ENCODE data around the gene CCDC89. TPM values are rescaled to one million over a fixed set of nuclear protein-coding genes. Genes with fewer than 3 reads are reported as not detected.

CCDC89 gene
- total and polyA plus RNA-seq, 10 of the 15 experiments (the other 5 are each of a cell fraction or from before 2014, with no cell fraction given): 0.11 to 0.15 TPM; not detected in 8

- no peak for TF ChIP-seq ZBTB33 (IDR thresholded peaks at IDR 0.05)
- TF ChIP-seq SUZ12 (IDR thresholded peaks at IDR 0.05; ENCODE audit: unreplicated experiment): no peak
- TF ChIP-seq ZNF207 (IDR thresholded peaks at IDR 0.05; ENCODE audit: borderline replicate concordance): no peak
- no peak for TF ChIP-seq SIX5 (IDR thresholded peaks at IDR 0.05; ENCODE audit: low read depth, low read length, severe bottlenecking)
- TF ChIP-seq ZNF687 (IDR thresholded peaks at IDR 0.05): no peak
- TF ChIP-seq MYB (IDR thresholded peaks at IDR 0.05; ENCODE audit: borderline replicate concordance, low read depth, low read length): no peak
Observed at GRCh38 chr11:85634747-85635146, 51.2 kb downstream of the CCDC89 start (continued).

Other genes starting within 250 kb of the CCDC89 start
- 0.51 and 0.54 TPM in 2 replicates for gene DLG2, start 58.9 kb downstream of the CCDC89 start, total RNA-seq (2014; rRNA removed)
- gene DLG2, start 58.9 kb downstream of the CCDC89 start, total RNA-seq (2014; rRNA removed; fragmentation: Illumina TruSeq; extraction: Trizol): 0.88 and 0.98 TPM in 2 replicates
- gene DLG2, start 58.9 kb downstream of the CCDC89 start, total RNA-seq (2021): 0.38 and 1.0 TPM in 2 replicates
- gene DLG2, start 58.9 kb downstream of the CCDC89 start, polyA plus RNA-seq (2011; rRNA removed): 0.98 and 1.6 TPM in 2 replicates
- 0.37 and 0.49 TPM in 2 replicates for gene DLG2, start 58.9 kb downstream of the CCDC89 start, polyA plus RNA-seq (2014; fragmentation: Illumina TruSeq; extraction: Trizol)
- under 1 TPM; 0.09 to 0.29 TPM for gene DLG2, start 58.9 kb downstream of the CCDC89 start, polyA plus RNA-seq (2014; fragmentation: Nextera tagmentation; extraction: Ambion mirVana)
- 0.23 and 0.33 TPM in 2 replicates for gene DLG2, start 58.9 kb downstream of the CCDC89 start, polyA plus RNA-seq (2014; rRNA removed)
- gene DLG2, start 58.9 kb downstream of the CCDC89 start, polyA plus RNA-seq (2016; fragmentation: Nextera tagmentation; extraction: Ambion mirVana): under 1 TPM; 0.09 to 0.21 TPM
- 48.3 and 55.0 TPM in 2 replicates for gene TMEM126B, start 57.6 kb downstream of the CCDC89 start, total RNA-seq (2014; rRNA removed)
- gene TMEM126B, start 57.6 kb downstream of the CCDC89 start, total RNA-seq (2014; rRNA removed; fragmentation: Illumina TruSeq; extraction: Trizol): 56.1 and 61.1 TPM in 2 replicates
- 36.5 and 36.9 TPM in 2 replicates for gene TMEM126B, start 57.6 kb downstream of the CCDC89 start, total RNA-seq (2021)
- gene TMEM126B, start 57.6 kb downstream of the CCDC89 start, polyA plus RNA-seq (2011; rRNA removed): 80.1 and 124 TPM in 2 replicates
- gene TMEM126B, start 57.6 kb downstream of the CCDC89 start, polyA plus RNA-seq (2014; fragmentation: Illumina TruSeq; extraction: Trizol): 66.6 and 109 TPM in 2 replicates
- 100 to 1,000 TPM in 1 of 2 experiments, 10 to 100 TPM in 1; 83.8 to 117 TPM for gene TMEM126B, start 57.6 kb downstream of the CCDC89 start, polyA plus RNA-seq (2014; fragmentation: Nextera tagmentation; extraction: Ambion mirVana)
- gene TMEM126B, start 57.6 kb downstream of the CCDC89 start, polyA plus RNA-seq (2014; rRNA removed): 47.0 and 65.5 TPM in 2 replicates
- 10 to 100 TPM; 74.0 to 77.1 TPM for gene TMEM126B, start 57.6 kb downstream of the CCDC89 start, polyA plus RNA-seq (2016; fragmentation: Nextera tagmentation; extraction: Ambion mirVana)
- gene TMEM126A, start 38.2 kb downstream of the CCDC89 start, total RNA-seq (2014; rRNA removed): 38.6 and 49.6 TPM in 2 replicates
- gene TMEM126A, start 38.2 kb downstream of the CCDC89 start, total RNA-seq (2014; rRNA removed; fragmentation: Illumina TruSeq; extraction: Trizol): 56.7 and 57.9 TPM in 2 replicates
- gene TMEM126A, start 38.2 kb downstream of the CCDC89 start, total RNA-seq (2021): 40.3 and 41.5 TPM in 2 replicates
- 85.0 and 104 TPM in 2 replicates for gene TMEM126A, start 38.2 kb downstream of the CCDC89 start, polyA plus RNA-seq (2011; rRNA removed)
- 58.4 and 59.8 TPM in 2 replicates for gene TMEM126A, start 38.2 kb downstream of the CCDC89 start, polyA plus RNA-seq (2014; fragmentation: Illumina TruSeq; extraction: Trizol)
- 100 to 1,000 TPM; 184 to 208 TPM for gene TMEM126A, start 38.2 kb downstream of the CCDC89 start, polyA plus RNA-seq (2014; fragmentation: Nextera tagmentation; extraction: Ambion mirVana)
- gene TMEM126A, start 38.2 kb downstream of the CCDC89 start, polyA plus RNA-seq (2014; rRNA removed): 41.0 and 53.3 TPM in 2 replicates
- gene TMEM126A, start 38.2 kb downstream of the CCDC89 start, polyA plus RNA-seq (2016; fragmentation: Nextera tagmentation; extraction: Ambion mirVana): 100 to 1,000 TPM in 1 of 2 experiments, 10 to 100 TPM in 1; 92.2 to 103 TPM
- 46.5 and 49.2 TPM in 2 replicates for gene CREBZF, start 21.1 kb downstream of the CCDC89 start, total RNA-seq (2014; rRNA removed)
- 33.0 TPM in 2 replicates for gene CREBZF, start 21.1 kb downstream of the CCDC89 start, total RNA-seq (2014; rRNA removed; fragmentation: Illumina TruSeq; extraction: Trizol)
- 39.0 and 40.8 TPM in 2 replicates for gene CREBZF, start 21.1 kb downstream of the CCDC89 start, total RNA-seq (2021)
- gene CREBZF, start 21.1 kb downstream of the CCDC89 start, polyA plus RNA-seq (2011; rRNA removed): 46.9 and 69.7 TPM in 2 replicates
- gene CREBZF, start 21.1 kb downstream of the CCDC89 start, polyA plus RNA-seq (2014; fragmentation: Illumina TruSeq; extraction: Trizol): 35.1 and 38.3 TPM in 2 replicates
- 10 to 100 TPM; 11.1 TPM for gene CREBZF, start 21.1 kb downstream of the CCDC89 start, polyA plus RNA-seq (2014; fragmentation: Nextera tagmentation; extraction: Ambion mirVana)
- gene CREBZF, start 21.1 kb downstream of the CCDC89 start, polyA plus RNA-seq (2014; rRNA removed): 45.9 and 51.2 TPM in 2 replicates
- gene CREBZF, start 21.1 kb downstream of the CCDC89 start, polyA plus RNA-seq (2016; fragmentation: Nextera tagmentation; extraction: Ambion mirVana): 10 to 100 TPM; 25.9 to 27.6 TPM
- 0.11 and 0.56 TPM in 2 replicates for gene SYTL2, start 124.9 kb upstream of the CCDC89 start, total RNA-seq (2014; rRNA removed)
- 0.18 and 0.45 TPM in 2 replicates for gene SYTL2, start 124.9 kb upstream of the CCDC89 start, total RNA-seq (2014; rRNA removed; fragmentation: Illumina TruSeq; extraction: Trizol)
- gene SYTL2, start 124.9 kb upstream of the CCDC89 start, total RNA-seq (2021): 0.31 and 0.40 TPM in 2 replicates
- gene SYTL2, start 124.9 kb upstream of the CCDC89 start, polyA plus RNA-seq (2011; rRNA removed): 1.4 and 3.0 TPM in 2 replicates
- 0.13 and 0.78 TPM in 2 replicates for gene SYTL2, start 124.9 kb upstream of the CCDC89 start, polyA plus RNA-seq (2014; fragmentation: Illumina TruSeq; extraction: Trizol)
- gene SYTL2, start 124.9 kb upstream of the CCDC89 start, polyA plus RNA-seq (2014; fragmentation: Nextera tagmentation; extraction: Ambion mirVana): under 1 TPM in 1 of 2 experiments, not detected in 1; 0.02 TPM
- gene SYTL2, start 124.9 kb upstream of the CCDC89 start, polyA plus RNA-seq (2014; rRNA removed): 0.23 and 0.32 TPM in 2 replicates
- under 1 TPM in 1 of 2 experiments, not detected in 1; 0.28 TPM for gene SYTL2, start 124.9 kb upstream of the CCDC89 start, polyA plus RNA-seq (2016; fragmentation: Nextera tagmentation; extraction: Ambion mirVana)
- gene CCDC83, start 169.2 kb upstream of the CCDC89 start, total RNA-seq (2014; rRNA removed): not detected in 2 replicates
- not detected in 2 replicates for gene CCDC83, start 169.2 kb upstream of the CCDC89 start, total RNA-seq (2014; rRNA removed; fragmentation: Illumina TruSeq; extraction: Trizol)
- not detected in 2 replicates for gene CCDC83, start 169.2 kb upstream of the CCDC89 start, total RNA-seq (2021)
- not detected in 2 replicates for gene CCDC83, start 169.2 kb upstream of the CCDC89 start, polyA plus RNA-seq (2011; rRNA removed)
- not detected in 2 replicates for gene CCDC83, start 169.2 kb upstream of the CCDC89 start, polyA plus RNA-seq (2014; fragmentation: Illumina TruSeq; extraction: Trizol)
- gene CCDC83, start 169.2 kb upstream of the CCDC89 start, polyA plus RNA-seq (2014; fragmentation: Nextera tagmentation; extraction: Ambion mirVana): not detected
- not detected in 2 replicates for gene CCDC83, start 169.2 kb upstream of the CCDC89 start, polyA plus RNA-seq (2014; rRNA removed)
- gene CCDC83, start 169.2 kb upstream of the CCDC89 start, polyA plus RNA-seq (2016; fragmentation: Nextera tagmentation; extraction: Ambion mirVana): not detected

All from GM12878 (cell line).